Osteoblast (primary cell): ENCODE measurements around the gene PARP14. TPM values are rescaled to one million over a fixed set of nuclear protein-coding genes. Genes with fewer than 3 reads are reported as not detected.

Experiments used
- DNase-seq: peaks from one replicate; pipeline ENCODE4 v3.0.0; 2011; ENCODE audit warnings: low spot score, mixed read lengths; ENCODE audit not compliant: insufficient read length; ENCODE audit errors: missing footprints
- H2AFZ ChIP-seq: 2 replicates; pipeline ENCODE4 v1.6.0; 2011; ENCODE audit warnings: mild to moderate bottlenecking, low read length
- H3K27ac ChIP-seq: 2 replicates; pipeline ENCODE4 v1.5.1; 2011; ENCODE audit warnings: mild to moderate bottlenecking, low read depth, low read length, moderate library complexity
- H3K27me3 ChIP-seq: 2 replicates; pipeline ENCODE4 v1.6.0; 2012; ENCODE audit warnings: mild to moderate bottlenecking, control low read depth, inconsistent platforms, low read length, moderate library complexity; ENCODE audit not compliant: insufficient read depth
- H3K36me3 ChIP-seq: 2 replicates; pipeline ENCODE4 v1.5.1; 2011; ENCODE audit warnings: mild to moderate bottlenecking, low read length, control low read depth, moderate library complexity; ENCODE audit not compliant: insufficient read depth
- H3K4me1 ChIP-seq: 2 replicates; pipeline ENCODE4 v1.5.1; 2011; ENCODE audit warnings: mild to moderate bottlenecking, low read length, control low read depth, moderate library complexity; ENCODE audit not compliant: insufficient read depth
- H3K4me2 ChIP-seq: 2 replicates; pipeline ENCODE4 v1.6.0; 2011; ENCODE audit warnings: mild to moderate bottlenecking, low read length; ENCODE audit not compliant: insufficient read depth
- H3K4me3 ChIP-seq: fragments of 200-600 bp; sonication (generic); 3 replicates; pipeline ENCODE4 v1.5.1; 2012; ENCODE audit warnings: mild to moderate bottlenecking, low read length, inconsistent platforms; ENCODE audit not compliant: insufficient read depth
- H3K79me2 ChIP-seq: 2 replicates; pipeline ENCODE4 v1.6.0; 2012; ENCODE audit warnings: mild to moderate bottlenecking, low read length, control low read depth, inconsistent platforms; ENCODE audit not compliant: insufficient read depth
- H3K9me3 ChIP-seq: 2 replicates; pipeline ENCODE4 v1.5.1; 2011; ENCODE audit warnings: low read depth, low read length, control low read depth
- H4K20me1 ChIP-seq: 2 replicates; pipeline ENCODE4 v1.6.0; 2012; ENCODE audit warnings: mild to moderate bottlenecking, low read length, control low read depth; ENCODE audit not compliant: insufficient read depth
- CTCF ChIP-seq: IDR thresholded peaks from 2 replicates; pipeline ENCODE4 v1.5.1; 2011; ENCODE audit warnings: mild to moderate bottlenecking, low read depth, low read length, moderate library complexity; ENCODE audit errors: extremely low read depth
- total RNA-seq: library from RNA; depleted of rRNA; stranded (reverse); fragments of >200 nt; gene quantifications from 2 replicates; pipeline ENCODE4 v1.2.3, GENCODE V29; 2012

Gene PARP14
- total RNA-seq, 1 donor, result 84.3 TPM

- H3K27me3 ChIP-seq, result no peaks in the 10 kb centered on the region
- no peak for DNase-seq
- no peaks in the 10 kb centered on the region for H3K4me1 ChIP-seq
- no peaks in the 10 kb centered on the region for H3K9me3 ChIP-seq
- no peak for TF ChIP-seq CTCF
- no peak overlapping the region for H3K4me2 ChIP-seq
- no peak overlapping the region for H3K4me3 ChIP-seq
- no peak overlapping the region for H2AFZ ChIP-seq
- no peaks in the 10 kb centered on the region for H3K79me2 ChIP-seq
- H3K36me3 ChIP-seq, result no peaks in the 10 kb centered on the region
- no peaks in the 10 kb centered on the region for H4K20me1 ChIP-seq
- H3K27ac ChIP-seq, result no peak overlapping the region
These were observed 80.0 kb downstream of the PARP14 start for GRCh38 chr3:122760453-122761271.

- no peak overlapping the region for H3K4me2 ChIP-seq
- H3K27ac ChIP-seq, result no peak overlapping the region
- H3K9me3 ChIP-seq, result no peaks in the 10 kb centered on the region
- no peaks in the 10 kb centered on the region for H3K36me3 ChIP-seq
- H3K79me2 ChIP-seq, result no peaks in the 10 kb centered on the region
- no peak for DNase-seq
- no peak overlapping the region for H2AFZ ChIP-seq
- H4K20me1 ChIP-seq, result no peaks in the 10 kb centered on the region
- TF ChIP-seq CTCF, result no peak
- no peak overlapping the region for H3K4me3 ChIP-seq
- no peaks in the 10 kb centered on the region for H3K27me3 ChIP-seq
- no peaks in the 10 kb centered on the region for H3K4me1 ChIP-seq
These were observed 85.8 kb downstream of the PARP14 start for GRCh38 chr3:122766430-122766829.

- Histone ChIP-seq H3K36me3 (no peaks in the 10 kb centered on the region), H3K4me3 (no peak overlapping the region), H2AFZ (peak overlapping the region; percentile 62), H3K27ac (no peak overlapping the region), H3K9me3 (no peaks in the 10 kb centered on the region), H3K4me1 (no peaks in the 10 kb centered on the region), H3K4me2 (no peak overlapping the region), H3K79me2 (no peaks in the 10 kb centered on the region), H4K20me1 (no peaks in the 10 kb centered on the region), H3K27me3 (no peaks in the 10 kb centered on the region)
- TF ChIP-seq CTCF, result no peak
- DNase-seq, result no peak
These were observed 87.1 kb downstream of the PARP14 start for GRCh38 chr3:122767540-122768372.

GRCh38 chr3:122770521-122771202 lies 90.0 kb downstream of the PARP14 start:
- H4K20me1 ChIP-seq, result no peaks in the 10 kb centered on the region
- no peak overlapping the region for H3K27ac ChIP-seq
- DNase-seq, result no peak
- no peak overlapping the region for H3K4me2 ChIP-seq
- peaks cover 3% of the 10 kb centered on the region for H3K4me1 ChIP-seq
- no peak overlapping the region for H2AFZ ChIP-seq
- no peaks in the 10 kb centered on the region for H3K36me3 ChIP-seq
- no peaks in the 10 kb centered on the region for H3K9me3 ChIP-seq
- TF ChIP-seq CTCF, result no peak
- H3K4me3 ChIP-seq, result no peak overlapping the region
- no peaks in the 10 kb centered on the region for H3K27me3 ChIP-seq
- no peaks in the 10 kb centered on the region for H3K79me2 ChIP-seq
